Stimulated activated CD8-positive, alpha-beta memory T cell treated with anti-CD3 and anti-CD28 coated beads, Interleukin-15, amount 100 ng/mL, for 1 hour (primary cell): Measurements from ENCODE around the gene RHOU.

ENCODE experiments used
- DNase-seq: peaks from one replicate; pipeline ENCODE4 v3.0.0-alpha.2; 2020; ENCODE audit warnings: low read depth

The RHOU gene

GRCh38 chr1:228737601-228738041 is 2.3 kb downstream of the RHOU start:
- no peak for DNase-seq

- no peak for DNase-seq
Observed at GRCh38 chr1:228739826-228740225, 4.5 kb downstream of the RHOU start.

- no peak for DNase-seq
Observed at GRCh38 chr1:228740543-228741317, 5.5 kb downstream of the RHOU start.

GRCh38 chr1:228742281-228742860 is 7.1 kb downstream of the RHOU start:
- DNase-seq, result no peak

GRCh38 chr1:228743405-228743804 is 8.1 kb downstream of the RHOU start:
- no peak for DNase-seq

GRCh38 chr1:228744356-228744755 is 9.1 kb downstream of the RHOU start:
- no peak for DNase-seq

- no peak for DNase-seq
Observed at GRCh38 chr1:228744918-228745317, 9.6 kb downstream of the RHOU start.

GRCh38 chr1:228745497-228745896 is 10.2 kb downstream of the RHOU start:
- no peak for DNase-seq

- no peak for DNase-seq
Observed at GRCh38 chr1:228747301-228747935, 12.1 kb downstream of the RHOU start.

- DNase-seq, result no peak
Observed at GRCh38 chr1:228748029-228748428, 12.8 kb downstream of the RHOU start.

GRCh38 chr1:228748431-228748830 is 13.2 kb downstream of the RHOU start:
- no peak for DNase-seq

GRCh38 chr1:228749765-228750164 is 14.5 kb downstream of the RHOU start:
- no peak for DNase-seq

GRCh38 chr1:228750915-228751314 is 15.6 kb downstream of the RHOU start:
- DNase-seq, result no peak

- DNase-seq, result no peak
Observed at GRCh38 chr1:228751360-228752098, 16.2 kb downstream of the RHOU start.

GRCh38 chr1:228752258-228752657 is 17.0 kb downstream of the RHOU start:
- no peak for DNase-seq

GRCh38 chr1:228752675-228753265 is 17.5 kb downstream of the RHOU start:
- no peak for DNase-seq

- DNase-seq, result no peak
Observed at GRCh38 chr1:228753287-228753686, 18.0 kb downstream of the RHOU start.

- no peak for DNase-seq
Observed at GRCh38 chr1:228753786-228754360, 18.6 kb downstream of the RHOU start.

- no peak for DNase-seq
Observed at GRCh38 chr1:228754646-228755268, 19.5 kb downstream of the RHOU start.

- no peak for DNase-seq
Observed at GRCh38 chr1:228755800-228756199, 20.5 kb downstream of the RHOU start.

- DNase-seq, result no peak
Observed at GRCh38 chr1:228756457-228756856, 21.2 kb downstream of the RHOU start.
